K562 (cell line): ENCODE results near the gene EFHC1. TPM values are rescaled to one million over a fixed set of nuclear protein-coding genes. Genes with fewer than 3 reads are reported as not detected.

Experiments used
- CEBPG ChIP-seq, 3 experiments: fragments of 200-800 bp in 1 of 3; sonication (Bioruptor generic) in 1 of 3; sonication (generic) in 1 of 3; formaldehyde crosslinking in 1 of 3; IDR thresholded peaks in 2 of 3; conservative IDR thresholded peaks in 1 of 3; 2 replicates each; pipeline versions ENCODE4 v1.6.1 to v1.8.0; 2016 to 2022; ENCODE audit warnings: missing compliant biosample characterization in 2 of 3, missing genetic modification characterization in 2 of 3, mild to moderate bottlenecking in 1 of 3, missing genetic modification reagents in 1 of 3
- DNMT1 ChIP-seq: fragments of 450-650 bp; IDR thresholded peaks from 2 replicates; pipeline ENCODE4 v1.6.1; 2016; ENCODE audit warnings: antibody characterized with exemption, mild to moderate bottlenecking
- GABPA ChIP-seq: fragments of 200-800 bp; sonication (Bioruptor generic); conservative IDR thresholded peaks from 2 replicates; pipeline ENCODE4 v1.6.1; 2016; ENCODE audit warnings: low read depth, missing genetic modification characterization, missing compliant biosample characterization
- MAZ ChIP-seq, 2 experiments: fragments of 450-650 bp in 1 of 2; sonication (generic) in 1 of 2; formaldehyde crosslinking; IDR thresholded peaks in 1 of 2; conservative IDR thresholded peaks in 1 of 2; 2 replicates each; pipeline versions ENCODE4 v1.4.0 to v1.5.0; 2020; ENCODE audit warnings: mild to moderate bottlenecking in 1 of 2, missing genetic modification reagents in 1 of 2
- NEUROD1 ChIP-seq: fragments of 150-350 bp; IDR thresholded peaks from 2 replicates; pipeline ENCODE4 v1.6.1; 2014; ENCODE audit warnings: borderline replicate concordance, low read length, low read depth; ENCODE audit not compliant: partially characterized antibody
- TEAD4 ChIP-seq, 2 experiments: sonication (generic) in 1 of 2; formaldehyde crosslinking in 1 of 2; IDR thresholded peaks; 2 replicates each; pipeline versions ENCODE4 v1.6.1 to v1.8.0; 2012 to 2022; ENCODE audit warnings: borderline replicate concordance in 1 of 2, inconsistent platforms in 1 of 2, low read length in 1 of 2, mild to moderate bottlenecking in 1 of 2, missing genetic modification reagents in 1 of 2
- polyA plus RNA-seq, 8 experiments: library from polyadenylated mRNA; depleted of rRNA in 4 of 8; stranded (reverse) in 5 of 8; unstranded in 3 of 8; fragments of >200 nt; fragmentation: Nextera tagmentation in 2 of 8; fragmentation: Illumina TruSeq in 1 of 8; extraction: Ambion mirVana in 2 of 8; extraction: Trizol in 1 of 8; gene quantifications; 2 replicates each; pipeline versions ENCODE4 v1.2.1 to v1.2.3, GENCODE V29; 2011 to 2014; ENCODE audit warnings: inconsistent platforms in 1 of 8, missing spikeins in 1 of 8
- total RNA-seq, 7 experiments: library from RNA; depleted of rRNA in 6 of 7; stranded (reverse); fragments of >200 nt in 6 of 7; fragmentation: Illumina TruSeq in 2 of 7; extraction: Trizol in 2 of 7; gene quantifications; 2 replicates each; pipeline versions ENCODE4 v1.2.1 to v1.2.3, GENCODE V29; 2011 to 2021; ENCODE audit warnings: low replicate concordance in 1 of 7
- TF ChIP-seq, protein P1 (sequence below): fragments of 250-450 bp; sonication (Bioruptor Pico); IDR thresholded peaks from 2 replicates; pipeline ENCODE4 v1.6.1; 2021; ENCODE audit warnings: mild to moderate bottlenecking
- TF ChIP-seq, protein P2 (sequence below): fragments of 200-800 bp; sonication (Bioruptor generic); IDR thresholded peaks from 2 replicates; pipeline ENCODE4 v1.6.1; 2017; ENCODE audit warnings: missing genetic modification characterization, missing compliant biosample characterization
- TF ChIP-seq, protein P3 (sequence below): fragments of 200-600 bp; sonication (generic); IDR thresholded peaks from one replicate; pipeline ENCODE4 v1.6.1; 2012; ENCODE audit warnings: mild to moderate bottlenecking, low read depth, low read length, inconsistent platforms

The EFHC1 gene
- total and polyA plus RNA-seq, 9 of the 15 experiments (the other 6 are each of a cell fraction or from before 2014, with no cell fraction given), result 9.5 to 31.0 (median 14.9) TPM

DNA sequence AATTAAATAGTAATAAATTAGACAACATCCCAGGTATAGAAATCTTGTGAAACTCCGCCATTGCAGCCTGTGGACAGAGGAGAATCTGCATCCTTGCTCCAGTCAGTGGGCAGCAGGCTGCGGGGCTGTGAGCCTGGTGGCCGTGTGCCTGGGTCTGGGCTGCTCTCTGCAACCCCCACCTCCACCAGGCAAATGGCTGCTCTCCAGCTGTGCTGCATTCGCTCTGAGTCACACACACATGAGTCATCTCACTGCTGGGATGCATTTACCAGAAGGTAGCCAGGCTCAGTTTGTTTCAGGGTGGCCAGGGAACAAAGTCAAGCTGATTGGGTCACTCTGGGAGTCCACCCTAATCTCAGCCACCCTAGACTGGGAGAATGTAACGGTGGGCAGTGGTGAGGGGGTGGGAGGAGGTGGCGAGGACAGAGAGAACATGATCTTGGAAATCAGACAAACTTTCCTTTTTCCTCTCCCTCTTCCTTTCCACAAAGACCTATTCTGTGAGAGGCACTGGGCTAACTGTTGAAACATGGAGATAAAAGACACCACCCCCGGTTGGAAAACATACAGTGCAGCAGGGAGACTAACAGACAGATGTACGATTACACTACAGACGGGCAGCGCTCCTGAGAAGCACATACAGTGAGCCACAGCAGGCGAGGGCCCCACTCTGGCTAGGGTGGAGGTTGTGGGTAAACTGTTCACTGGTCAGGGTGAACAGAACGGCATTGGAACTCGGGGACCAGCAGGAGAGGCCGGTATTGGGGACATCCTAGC lies 97.5 kb downstream of the EFHC1 start (continued):
- TF ChIP-seq, protein P1, sequence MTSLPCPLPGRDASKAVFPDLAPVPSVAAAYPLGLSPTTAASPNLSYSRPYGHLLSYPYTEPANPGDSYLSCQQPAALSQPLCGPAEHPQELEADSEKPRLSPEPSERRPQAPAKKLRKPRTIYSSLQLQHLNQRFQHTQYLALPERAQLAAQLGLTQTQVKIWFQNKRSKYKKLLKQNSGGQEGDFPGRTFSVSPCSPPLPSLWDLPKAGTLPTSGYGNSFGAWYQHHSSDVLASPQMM (CRISPR knock-in tag), result no peak
- TF ChIP-seq DNMT1, result no peak
- peak; percentile 66 for TF ChIP-seq TEAD4 (IDR thresholded peaks at IDR 0.05; ENCODE audit: low read length)
- no peak for TF ChIP-seq TEAD4 (CRISPR knock-in tag; IDR thresholded peaks at IDR 0.05; ENCODE audit: borderline replicate concordance)
- no peak for TF ChIP-seq CEBPG (CRISPR knock-in tag; IDR thresholded peaks at IDR 0.05)
- TF ChIP-seq CEBPG (tag; conservative IDR thresholded peaks at IDR 0.05 in 1 of 2, IDR thresholded peaks at IDR 0.05 in 1 of 2), result no peak
- no peak for TF ChIP-seq GABPA
- peak; percentile 77 to 89 for TF ChIP-seq MAZ (CRISPR knock-in tag; conservative IDR thresholded peaks at IDR 0.05 in 1 of 2, IDR thresholded peaks at IDR 0.05 in 1 of 2)
- TF ChIP-seq, protein P2, sequence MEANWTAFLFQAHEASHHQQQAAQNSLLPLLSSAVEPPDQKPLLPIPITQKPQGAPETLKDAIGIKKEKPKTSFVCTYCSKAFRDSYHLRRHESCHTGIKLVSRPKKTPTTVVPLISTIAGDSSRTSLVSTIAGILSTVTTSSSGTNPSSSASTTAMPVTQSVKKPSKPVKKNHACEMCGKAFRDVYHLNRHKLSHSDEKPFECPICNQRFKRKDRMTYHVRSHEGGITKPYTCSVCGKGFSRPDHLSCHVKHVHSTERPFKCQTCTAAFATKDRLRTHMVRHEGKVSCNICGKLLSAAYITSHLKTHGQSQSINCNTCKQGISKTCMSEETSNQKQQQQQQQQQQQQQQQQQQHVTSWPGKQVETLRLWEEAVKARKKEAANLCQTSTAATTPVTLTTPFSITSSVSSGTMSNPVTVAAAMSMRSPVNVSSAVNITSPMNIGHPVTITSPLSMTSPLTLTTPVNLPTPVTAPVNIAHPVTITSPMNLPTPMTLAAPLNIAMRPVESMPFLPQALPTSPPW (CRISPR knock-in tag), result peak; percentile 64
- TF ChIP-seq, protein P3, sequence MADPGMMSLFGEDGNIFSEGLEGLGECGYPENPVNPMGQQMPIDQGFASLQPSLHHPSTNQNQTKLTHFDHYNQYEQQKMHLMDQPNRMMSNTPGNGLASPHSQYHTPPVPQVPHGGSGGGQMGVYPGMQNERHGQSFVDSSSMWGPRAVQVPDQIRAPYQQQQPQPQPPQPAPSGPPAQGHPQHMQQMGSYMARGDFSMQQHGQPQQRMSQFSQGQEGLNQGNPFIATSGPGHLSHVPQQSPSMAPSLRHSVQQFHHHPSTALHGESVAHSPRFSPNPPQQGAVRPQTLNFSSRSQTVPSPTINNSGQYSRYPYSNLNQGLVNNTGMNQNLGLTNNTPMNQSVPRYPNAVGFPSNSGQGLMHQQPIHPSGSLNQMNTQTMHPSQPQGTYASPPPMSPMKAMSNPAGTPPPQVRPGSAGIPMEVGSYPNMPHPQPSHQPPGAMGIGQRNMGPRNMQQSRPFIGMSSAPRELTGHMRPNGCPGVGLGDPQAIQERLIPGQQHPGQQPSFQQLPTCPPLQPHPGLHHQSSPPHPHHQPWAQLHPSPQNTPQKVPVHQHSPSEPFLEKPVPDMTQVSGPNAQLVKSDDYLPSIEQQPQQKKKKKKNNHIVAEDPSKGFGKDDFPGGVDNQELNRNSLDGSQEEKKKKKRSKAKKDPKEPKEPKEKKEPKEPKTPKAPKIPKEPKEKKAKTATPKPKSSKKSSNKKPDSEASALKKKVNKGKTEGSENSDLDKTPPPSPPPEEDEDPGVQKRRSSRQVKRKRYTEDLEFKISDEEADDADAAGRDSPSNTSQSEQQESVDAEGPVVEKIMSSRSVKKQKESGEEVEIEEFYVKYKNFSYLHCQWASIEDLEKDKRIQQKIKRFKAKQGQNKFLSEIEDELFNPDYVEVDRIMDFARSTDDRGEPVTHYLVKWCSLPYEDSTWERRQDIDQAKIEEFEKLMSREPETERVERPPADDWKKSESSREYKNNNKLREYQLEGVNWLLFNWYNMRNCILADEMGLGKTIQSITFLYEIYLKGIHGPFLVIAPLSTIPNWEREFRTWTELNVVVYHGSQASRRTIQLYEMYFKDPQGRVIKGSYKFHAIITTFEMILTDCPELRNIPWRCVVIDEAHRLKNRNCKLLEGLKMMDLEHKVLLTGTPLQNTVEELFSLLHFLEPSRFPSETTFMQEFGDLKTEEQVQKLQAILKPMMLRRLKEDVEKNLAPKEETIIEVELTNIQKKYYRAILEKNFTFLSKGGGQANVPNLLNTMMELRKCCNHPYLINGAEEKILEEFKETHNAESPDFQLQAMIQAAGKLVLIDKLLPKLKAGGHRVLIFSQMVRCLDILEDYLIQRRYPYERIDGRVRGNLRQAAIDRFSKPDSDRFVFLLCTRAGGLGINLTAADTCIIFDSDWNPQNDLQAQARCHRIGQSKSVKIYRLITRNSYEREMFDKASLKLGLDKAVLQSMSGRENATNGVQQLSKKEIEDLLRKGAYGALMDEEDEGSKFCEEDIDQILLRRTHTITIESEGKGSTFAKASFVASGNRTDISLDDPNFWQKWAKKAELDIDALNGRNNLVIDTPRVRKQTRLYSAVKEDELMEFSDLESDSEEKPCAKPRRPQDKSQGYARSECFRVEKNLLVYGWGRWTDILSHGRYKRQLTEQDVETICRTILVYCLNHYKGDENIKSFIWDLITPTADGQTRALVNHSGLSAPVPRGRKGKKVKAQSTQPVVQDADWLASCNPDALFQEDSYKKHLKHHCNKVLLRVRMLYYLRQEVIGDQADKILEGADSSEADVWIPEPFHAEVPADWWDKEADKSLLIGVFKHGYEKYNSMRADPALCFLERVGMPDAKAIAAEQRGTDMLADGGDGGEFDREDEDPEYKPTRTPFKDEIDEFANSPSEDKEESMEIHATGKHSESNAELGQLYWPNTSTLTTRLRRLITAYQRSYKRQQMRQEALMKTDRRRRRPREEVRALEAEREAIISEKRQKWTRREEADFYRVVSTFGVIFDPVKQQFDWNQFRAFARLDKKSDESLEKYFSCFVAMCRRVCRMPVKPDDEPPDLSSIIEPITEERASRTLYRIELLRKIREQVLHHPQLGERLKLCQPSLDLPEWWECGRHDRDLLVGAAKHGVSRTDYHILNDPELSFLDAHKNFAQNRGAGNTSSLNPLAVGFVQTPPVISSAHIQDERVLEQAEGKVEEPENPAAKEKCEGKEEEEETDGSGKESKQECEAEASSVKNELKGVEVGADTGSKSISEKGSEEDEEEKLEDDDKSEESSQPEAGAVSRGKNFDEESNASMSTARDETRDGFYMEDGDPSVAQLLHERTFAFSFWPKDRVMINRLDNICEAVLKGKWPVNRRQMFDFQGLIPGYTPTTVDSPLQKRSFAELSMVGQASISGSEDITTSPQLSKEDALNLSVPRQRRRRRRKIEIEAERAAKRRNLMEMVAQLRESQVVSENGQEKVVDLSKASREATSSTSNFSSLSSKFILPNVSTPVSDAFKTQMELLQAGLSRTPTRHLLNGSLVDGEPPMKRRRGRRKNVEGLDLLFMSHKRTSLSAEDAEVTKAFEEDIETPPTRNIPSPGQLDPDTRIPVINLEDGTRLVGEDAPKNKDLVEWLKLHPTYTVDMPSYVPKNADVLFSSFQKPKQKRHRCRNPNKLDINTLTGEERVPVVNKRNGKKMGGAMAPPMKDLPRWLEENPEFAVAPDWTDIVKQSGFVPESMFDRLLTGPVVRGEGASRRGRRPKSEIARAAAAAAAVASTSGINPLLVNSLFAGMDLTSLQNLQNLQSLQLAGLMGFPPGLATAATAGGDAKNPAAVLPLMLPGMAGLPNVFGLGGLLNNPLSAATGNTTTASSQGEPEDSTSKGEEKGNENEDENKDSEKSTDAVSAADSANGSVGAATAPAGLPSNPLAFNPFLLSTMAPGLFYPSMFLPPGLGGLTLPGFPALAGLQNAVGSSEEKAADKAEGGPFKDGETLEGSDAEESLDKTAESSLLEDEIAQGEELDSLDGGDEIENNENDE, result no peak
- TF ChIP-seq NEUROD1, result peak; percentile 87
